Measurements from ENCODE around the gene SSNA1. TPM values are rescaled to one million over a fixed set of nuclear protein-coding genes. Genes with fewer than 3 reads are reported as not detected.
A peak's percentile ranks its signal among the peaks of the same experiment; 100 is the strongest.
"Not testable (repeated sequence)": the region's sequence is repeated elsewhere in the genome, so short reads cannot be mapped to it uniquely, and the experiment has no call there.

Gene SSNA1
- total and polyA plus RNA-seq, 2 donors, result 74.9 to 85.2 TPM

GRCh38 chr9:137234055-137234697 is 45.7 kb downstream of the SSNA1 start:
- DNase-seq (ENCODE audit: low read depth in 6 of 9, low spot score in 9 of 9), result no peak
- H3K27me3 ChIP-seq (ENCODE audit: control insufficient read depth in 2 of 2, insufficient read depth in 1 of 2, low read length in 1 of 2), result peaks cover 0 to 62% of the 10 kb centered on the region in 2 donors
- H3K27ac ChIP-seq (ENCODE audit: low read depth in 1 of 2, low read length in 1 of 2), result no peak overlapping the region
- H3K36me3 ChIP-seq (ENCODE audit: control insufficient read depth in 2 of 2, insufficient read depth in 2 of 2, low read length in 1 of 2), result no peaks in the 10 kb centered on the region
- H3K9me3 ChIP-seq (ENCODE audit: control insufficient read depth in 2 of 2, insufficient read depth in 1 of 2, low read length in 1 of 2), result no peaks in the 10 kb centered on the region
- 87% methylated on average over 40 of the region's 40 CpGs for WGBS
- no peak overlapping the region for H3K4me3 ChIP-seq (ENCODE audit: low read length in 2 of 2)
- H3K4me1 ChIP-seq (ENCODE audit: control insufficient read depth in 2 of 2, insufficient read depth in 2 of 2, low read length in 2 of 2), result peaks cover 10 to 19% of the 10 kb centered on the region in 2 donors

- Histone ChIP-seq H3K4me1 (ENCODE audit: control insufficient read depth in 2 of 2, insufficient read depth in 2 of 2, low read length in 2 of 2) (peaks cover 16 to 24% of the 10 kb centered on the region in 2 donors), H3K36me3 (ENCODE audit: control insufficient read depth in 2 of 2, insufficient read depth in 2 of 2, low read length in 1 of 2) (no peaks in the 10 kb centered on the region), H3K27ac (ENCODE audit: low read depth in 1 of 2, low read length in 1 of 2) (no peak overlapping the region), H3K27me3 (ENCODE audit: control insufficient read depth in 2 of 2, insufficient read depth in 1 of 2, low read length in 1 of 2) (peaks cover 0 to 55% of the 10 kb centered on the region in 2 donors), H3K4me3 (ENCODE audit: low read length in 2 of 2) (no peak overlapping the region), H3K9me3 (ENCODE audit: control insufficient read depth in 2 of 2, insufficient read depth in 1 of 2, low read length in 1 of 2) (no peaks in the 10 kb centered on the region)
- WGBS, result 84% methylated on average over 18 of the region's 18 CpGs
- DNase-seq (ENCODE audit: low read depth in 6 of 9, low spot score in 9 of 9), result no peak
Measured at GRCh38 chr9:137234758-137235423, 46.4 kb downstream of the SSNA1 start.

- no peaks in the 10 kb centered on the region for H3K9me3 ChIP-seq (ENCODE audit: control insufficient read depth in 2 of 2, insufficient read depth in 1 of 2, low read length in 1 of 2)
- peaks cover 16 to 27% of the 10 kb centered on the region in 2 donors for H3K4me1 ChIP-seq (ENCODE audit: control insufficient read depth in 2 of 2, insufficient read depth in 2 of 2, low read length in 2 of 2)
- 85% methylated on average over 35 of the region's 35 CpGs for whole genome bisulfite sequencing
- H3K27ac ChIP-seq (ENCODE audit: low read depth in 1 of 2, low read length in 1 of 2), result no peak overlapping the region
- DNase-seq (ENCODE audit: low read depth in 6 of 9, low spot score in 9 of 9), result no peak
- no peaks in the 10 kb centered on the region for H3K36me3 ChIP-seq (ENCODE audit: control insufficient read depth in 2 of 2, insufficient read depth in 2 of 2, low read length in 1 of 2)
- no peak overlapping the region for H3K4me3 ChIP-seq (ENCODE audit: low read length in 2 of 2)
- H3K27me3 ChIP-seq (ENCODE audit: control insufficient read depth in 2 of 2, insufficient read depth in 1 of 2, low read length in 1 of 2), result peaks cover 0 to 48% of the 10 kb centered on the region in 2 donors
Measured at GRCh38 chr9:137235424-137236237, 47.2 kb downstream of the SSNA1 start.

- peaks cover 0 to 41% of the 10 kb centered on the region in 2 donors for H3K27me3 ChIP-seq (ENCODE audit: control insufficient read depth in 2 of 2, insufficient read depth in 1 of 2, low read length in 1 of 2)
- 9% methylated on average over 31 of the region's 31 CpGs for whole genome bisulfite sequencing
- no peaks in the 10 kb centered on the region for H3K36me3 ChIP-seq (ENCODE audit: control insufficient read depth in 2 of 2, insufficient read depth in 2 of 2, low read length in 1 of 2)
- no peaks in the 10 kb centered on the region for H3K9me3 ChIP-seq (ENCODE audit: control insufficient read depth in 2 of 2, insufficient read depth in 1 of 2, low read length in 1 of 2)
- H3K4me3 ChIP-seq (ENCODE audit: low read length in 2 of 2), result no peak overlapping the region
- peaks cover 16 to 27% of the 10 kb centered on the region in 2 donors for H3K4me1 ChIP-seq (ENCODE audit: control insufficient read depth in 2 of 2, insufficient read depth in 2 of 2, low read length in 2 of 2)
- DNase-seq (ENCODE audit: low read depth in 6 of 9, low spot score in 9 of 9), result peak in 8 of 9 donors; percentile 73 to 93 (median 88)
- peak overlapping the region in 1 of 2 donors; percentile 26 for H3K27ac ChIP-seq (ENCODE audit: low read depth in 1 of 2, low read length in 1 of 2)
Measured at GRCh38 chr9:137236238-137236935, 47.9 kb downstream of the SSNA1 start.

- Histone ChIP-seq H3K27ac (ENCODE audit: low read depth in 1 of 2, low read length in 1 of 2) (peak overlapping the region in 1 of 2 donors; percentile 26), H3K27me3 (ENCODE audit: control insufficient read depth in 2 of 2, insufficient read depth in 1 of 2, low read length in 1 of 2) (peaks cover 0 to 35% of the 10 kb centered on the region in 2 donors), H3K4me3 (ENCODE audit: low read length in 2 of 2) (no peak overlapping the region), H3K4me1 (ENCODE audit: control insufficient read depth in 2 of 2, insufficient read depth in 2 of 2, low read length in 2 of 2) (peaks cover 19 to 30% of the 10 kb centered on the region in 2 donors), H3K36me3 (ENCODE audit: control insufficient read depth in 2 of 2, insufficient read depth in 2 of 2, low read length in 1 of 2) (peaks cover 0 to 2% of the 10 kb centered on the region in 2 donors), H3K9me3 (ENCODE audit: control insufficient read depth in 2 of 2, insufficient read depth in 1 of 2, low read length in 1 of 2) (no peaks in the 10 kb centered on the region)
- no peak for DNase-seq (ENCODE audit: low read depth in 6 of 9, low spot score in 9 of 9)
- WGBS, result 39% methylated on average over 11 of the region's 11 CpGs
Measured at GRCh38 chr9:137236936-137237421, 48.5 kb downstream of the SSNA1 start.

DNA sequence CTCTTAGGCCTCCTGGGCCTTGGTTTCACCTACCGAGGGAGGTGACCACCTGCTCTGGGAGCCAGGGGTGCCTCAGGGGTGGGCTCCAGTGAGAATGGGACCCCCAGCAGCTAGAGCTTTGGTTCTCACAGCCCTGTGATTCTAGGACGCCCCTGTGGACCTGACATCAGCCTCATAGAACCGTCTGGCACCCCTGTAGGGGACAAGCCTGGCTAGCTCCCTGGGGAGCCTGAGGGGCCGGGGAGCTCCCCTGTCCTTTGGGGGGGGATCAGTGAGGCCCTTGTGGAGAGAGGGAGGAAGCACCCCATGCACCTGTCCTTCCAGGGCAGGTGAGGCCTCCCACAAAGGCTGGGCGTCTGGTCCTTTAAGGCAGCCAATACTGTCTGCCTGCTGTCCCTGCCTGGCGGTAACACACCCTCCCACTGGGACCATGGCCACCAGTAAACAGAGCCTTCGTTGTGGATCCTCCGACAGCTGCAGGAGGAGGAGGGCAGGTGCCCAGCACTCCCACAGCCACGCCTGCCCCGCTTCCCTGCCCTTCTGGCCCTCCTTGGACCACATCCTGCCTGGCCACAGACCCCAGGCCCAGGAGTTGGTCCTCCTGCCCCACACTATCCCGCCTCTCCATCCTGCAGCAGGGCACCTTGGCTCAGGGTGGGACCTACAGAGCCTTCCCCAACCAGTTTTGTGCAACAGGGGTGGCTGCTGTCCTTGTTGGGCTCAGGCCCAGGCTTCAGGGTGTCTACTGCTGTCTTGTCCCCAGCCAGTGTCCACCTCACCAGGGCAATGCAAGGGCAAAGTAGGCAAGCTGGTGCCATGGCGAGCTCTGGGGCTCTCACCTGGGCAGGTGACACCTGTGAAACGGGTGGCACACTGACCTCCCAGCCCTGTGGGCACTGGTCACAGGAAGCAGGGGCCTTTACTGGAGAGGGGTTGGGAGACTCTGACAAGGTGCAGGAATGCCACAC is 49.6 kb downstream of the SSNA1 start:
- no peak for DNase-seq (ENCODE audit: low read depth in 6 of 9, low spot score in 9 of 9)
- H3K4me3 ChIP-seq (ENCODE audit: low read length in 2 of 2), result no peak overlapping the region
- H3K4me1 ChIP-seq (ENCODE audit: control insufficient read depth in 2 of 2, insufficient read depth in 2 of 2, low read length in 2 of 2), result peaks cover 28 to 40% of the 10 kb centered on the region in 2 donors
- H3K36me3 ChIP-seq (ENCODE audit: control insufficient read depth in 2 of 2, insufficient read depth in 2 of 2, low read length in 1 of 2), result peaks cover 7 to 12% of the 10 kb centered on the region in 2 donors
- WGBS, result 95% methylated on average over 13 of the region's 13 CpGs
- no peaks in the 10 kb centered on the region for H3K9me3 ChIP-seq (ENCODE audit: control insufficient read depth in 2 of 2, insufficient read depth in 1 of 2, low read length in 1 of 2)
- no peak overlapping the region for H3K27ac ChIP-seq (ENCODE audit: low read depth in 1 of 2, low read length in 1 of 2)
- H3K27me3 ChIP-seq (ENCODE audit: control insufficient read depth in 2 of 2, insufficient read depth in 1 of 2, low read length in 1 of 2), result peaks cover 0 to 24% of the 10 kb centered on the region in 2 donors

DNA sequence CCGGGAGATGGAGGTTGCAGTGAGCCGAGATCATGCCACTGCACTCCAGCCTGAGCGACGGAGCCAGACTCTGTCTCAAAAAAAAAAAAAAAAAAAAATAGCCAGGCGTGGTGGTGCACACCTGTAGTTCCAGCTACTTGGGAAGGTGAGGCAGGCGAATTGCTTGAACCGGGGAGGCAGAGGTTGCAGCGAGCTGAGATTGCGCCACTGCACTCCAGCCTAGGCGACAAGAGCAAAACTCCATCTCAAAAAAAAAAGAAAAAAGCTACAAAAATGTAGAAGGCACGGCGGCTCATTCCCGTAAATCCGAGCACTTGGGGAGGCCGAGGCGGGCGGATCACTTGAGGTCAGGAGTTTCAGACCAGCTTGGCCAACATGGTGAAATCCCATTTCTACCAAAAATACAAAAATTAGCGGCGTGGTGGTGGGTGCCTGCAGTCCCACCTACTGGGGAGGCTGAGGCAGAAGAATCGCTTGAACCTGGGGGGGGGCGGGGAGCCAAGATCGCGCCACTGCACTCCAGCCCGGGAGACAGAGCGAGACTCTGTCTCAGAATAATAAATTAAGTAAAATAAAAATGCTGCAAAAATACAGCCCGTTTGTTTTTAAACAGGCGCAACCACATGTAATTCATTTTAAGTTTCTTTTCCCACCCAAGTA is 51.2 kb downstream of the SSNA1 start:
- Histone ChIP-seq H3K4me1 (ENCODE audit: control insufficient read depth in 2 of 2, insufficient read depth in 2 of 2, low read length in 2 of 2) (peaks cover 28 to 51% of the 10 kb centered on the region in 2 donors), H3K36me3 (ENCODE audit: control insufficient read depth in 2 of 2, insufficient read depth in 2 of 2, low read length in 1 of 2) (peaks cover 11 to 19% of the 10 kb centered on the region in 2 donors), H3K27ac (ENCODE audit: low read depth in 1 of 2, low read length in 1 of 2) (peak overlapping the region; percentile 96 to 98), H3K27me3 (ENCODE audit: control insufficient read depth in 2 of 2, insufficient read depth in 1 of 2, low read length in 1 of 2) (peaks cover 0 to 11% of the 10 kb centered on the region in 2 donors), H3K4me3 (ENCODE audit: low read length in 2 of 2) (peak overlapping the region; percentile 59 to 69)
- not testable (repeated sequence) for DNase-seq (ENCODE audit: low read depth in 6 of 9, low spot score in 9 of 9); H3K9me3 ChIP-seq (ENCODE audit: control insufficient read depth in 2 of 2, insufficient read depth in 1 of 2, low read length in 1 of 2)
- WGBS, result 63% methylated on average over 27 of the region's 27 CpGs

Data from thymus (tissue), 11 donors.